HL-60 (cell line): ENCODE results near the gene PGS1.

ENCODE experiments used
- GABPA ChIP-seq: IDR thresholded peaks from 2 replicates; pipeline ENCODE4 v1.6.1; 2012; ENCODE audit warnings: low read depth
- POLR2AphosphoS5 ChIP-seq: IDR thresholded peaks from 2 replicates; pipeline ENCODE4 v1.6.1; 2012; ENCODE audit warnings: low read depth
- TF ChIP-seq, protein P1 (sequence below): IDR thresholded peaks from one replicate; pipeline ENCODE4 v1.5.1; 2011; ENCODE audit warnings: low read length, control low read depth, inconsistent platforms; ENCODE audit not compliant: insufficient read depth
- TF ChIP-seq, protein P2 (sequence below): IDR thresholded peaks from 2 replicates; pipeline ENCODE4 v1.6.1; 2012; ENCODE audit warnings: low read depth; ENCODE audit not compliant: insufficient replicate concordance

DNA sequence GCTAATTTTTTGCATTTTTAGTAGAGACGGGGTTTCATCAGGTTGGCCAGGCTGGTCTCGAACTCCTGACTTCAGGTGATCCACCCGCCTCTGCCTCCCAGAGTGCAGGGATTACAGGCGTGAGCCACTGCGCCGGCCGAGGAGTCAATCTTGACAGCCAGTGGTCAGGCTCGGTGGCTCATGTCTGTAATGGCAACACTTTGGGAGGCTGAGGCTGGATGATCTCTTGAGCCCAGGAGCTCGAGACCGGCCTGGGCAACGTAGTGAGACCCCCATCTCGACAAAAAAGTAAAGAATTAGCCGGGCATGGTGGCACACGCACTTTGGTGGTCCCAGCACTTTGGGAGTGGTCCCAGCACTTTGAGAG lies 608 bp upstream of the PGS1 start:
- TF ChIP-seq, protein P1, sequence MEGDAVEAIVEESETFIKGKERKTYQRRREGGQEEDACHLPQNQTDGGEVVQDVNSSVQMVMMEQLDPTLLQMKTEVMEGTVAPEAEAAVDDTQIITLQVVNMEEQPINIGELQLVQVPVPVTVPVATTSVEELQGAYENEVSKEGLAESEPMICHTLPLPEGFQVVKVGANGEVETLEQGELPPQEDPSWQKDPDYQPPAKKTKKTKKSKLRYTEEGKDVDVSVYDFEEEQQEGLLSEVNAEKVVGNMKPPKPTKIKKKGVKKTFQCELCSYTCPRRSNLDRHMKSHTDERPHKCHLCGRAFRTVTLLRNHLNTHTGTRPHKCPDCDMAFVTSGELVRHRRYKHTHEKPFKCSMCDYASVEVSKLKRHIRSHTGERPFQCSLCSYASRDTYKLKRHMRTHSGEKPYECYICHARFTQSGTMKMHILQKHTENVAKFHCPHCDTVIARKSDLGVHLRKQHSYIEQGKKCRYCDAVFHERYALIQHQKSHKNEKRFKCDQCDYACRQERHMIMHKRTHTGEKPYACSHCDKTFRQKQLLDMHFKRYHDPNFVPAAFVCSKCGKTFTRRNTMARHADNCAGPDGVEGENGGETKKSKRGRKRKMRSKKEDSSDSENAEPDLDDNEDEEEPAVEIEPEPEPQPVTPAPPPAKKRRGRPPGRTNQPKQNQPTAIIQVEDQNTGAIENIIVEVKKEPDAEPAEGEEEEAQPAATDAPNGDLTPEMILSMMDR, result no peak
- TF ChIP-seq, protein P2, sequence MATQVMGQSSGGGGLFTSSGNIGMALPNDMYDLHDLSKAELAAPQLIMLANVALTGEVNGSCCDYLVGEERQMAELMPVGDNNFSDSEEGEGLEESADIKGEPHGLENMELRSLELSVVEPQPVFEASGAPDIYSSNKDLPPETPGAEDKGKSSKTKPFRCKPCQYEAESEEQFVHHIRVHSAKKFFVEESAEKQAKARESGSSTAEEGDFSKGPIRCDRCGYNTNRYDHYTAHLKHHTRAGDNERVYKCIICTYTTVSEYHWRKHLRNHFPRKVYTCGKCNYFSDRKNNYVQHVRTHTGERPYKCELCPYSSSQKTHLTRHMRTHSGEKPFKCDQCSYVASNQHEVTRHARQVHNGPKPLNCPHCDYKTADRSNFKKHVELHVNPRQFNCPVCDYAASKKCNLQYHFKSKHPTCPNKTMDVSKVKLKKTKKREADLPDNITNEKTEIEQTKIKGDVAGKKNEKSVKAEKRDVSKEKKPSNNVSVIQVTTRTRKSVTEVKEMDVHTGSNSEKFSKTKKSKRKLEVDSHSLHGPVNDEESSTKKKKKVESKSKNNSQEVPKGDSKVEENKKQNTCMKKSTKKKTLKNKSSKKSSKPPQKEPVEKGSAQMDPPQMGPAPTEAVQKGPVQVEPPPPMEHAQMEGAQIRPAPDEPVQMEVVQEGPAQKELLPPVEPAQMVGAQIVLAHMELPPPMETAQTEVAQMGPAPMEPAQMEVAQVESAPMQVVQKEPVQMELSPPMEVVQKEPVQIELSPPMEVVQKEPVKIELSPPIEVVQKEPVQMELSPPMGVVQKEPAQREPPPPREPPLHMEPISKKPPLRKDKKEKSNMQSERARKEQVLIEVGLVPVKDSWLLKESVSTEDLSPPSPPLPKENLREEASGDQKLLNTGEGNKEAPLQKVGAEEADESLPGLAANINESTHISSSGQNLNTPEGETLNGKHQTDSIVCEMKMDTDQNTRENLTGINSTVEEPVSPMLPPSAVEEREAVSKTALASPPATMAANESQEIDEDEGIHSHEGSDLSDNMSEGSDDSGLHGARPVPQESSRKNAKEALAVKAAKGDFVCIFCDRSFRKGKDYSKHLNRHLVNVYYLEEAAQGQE, result no peak
- TF ChIP-seq POLR2AphosphoS5 (no peak), GABPA (no peak)
